Body of pancreas (tissue), 4 donors: ENCODE measurements around the gene SLC25A1.

Experiments
- CTCF ChIP-seq, 7 experiments: fragments of 450-650 bp in 4 of 7; fragments of 200-600 bp in 3 of 7; sonication (generic) in 3 of 7; IDR thresholded peaks; one replicate each; pipeline ENCODE4 v1.5.1; 2016 to 2019; ENCODE audit warnings: antibody characterized with exemption in 7 of 7
- POLR2A ChIP-seq, 3 donors: fragments of 450-650 bp; IDR thresholded peaks; one replicate each; pipeline ENCODE4 v1.6.1; 2016; ENCODE audit warnings: antibody characterized with exemption in 3 of 3, mild to moderate bottlenecking in 2 of 3

GRCh38 chr22:19166421-19166820 lies 12.1 kb downstream of the SLC25A1 start:
- no peak for TF ChIP-seq CTCF (IDR thresholded peaks at IDR 0.05)
- no peak for TF ChIP-seq POLR2A (IDR thresholded peaks at IDR 0.05)
